GM12801 (cell line): ENCODE data around the gene LIN9.

ENCODE experiments used
- CTCF ChIP-seq: IDR thresholded peaks from one replicate; pipeline ENCODE4 v1.5.1; 2011; ENCODE audit warnings: control low read depth; ENCODE audit not compliant: insufficient read length; ENCODE audit errors: extremely low read depth

LIN9 gene

GRCh38 chr1:226281058-226281457 lies 27.9 kb downstream of the LIN9 start:
- TF ChIP-seq CTCF: no peak

- no peak for TF ChIP-seq CTCF
These were observed 29.5 kb downstream of the LIN9 start for GRCh38 chr1:226279498-226279897.

- no peak for TF ChIP-seq CTCF
These were observed 31.1 kb downstream of the LIN9 start for GRCh38 chr1:226277897-226278296.

DNA sequence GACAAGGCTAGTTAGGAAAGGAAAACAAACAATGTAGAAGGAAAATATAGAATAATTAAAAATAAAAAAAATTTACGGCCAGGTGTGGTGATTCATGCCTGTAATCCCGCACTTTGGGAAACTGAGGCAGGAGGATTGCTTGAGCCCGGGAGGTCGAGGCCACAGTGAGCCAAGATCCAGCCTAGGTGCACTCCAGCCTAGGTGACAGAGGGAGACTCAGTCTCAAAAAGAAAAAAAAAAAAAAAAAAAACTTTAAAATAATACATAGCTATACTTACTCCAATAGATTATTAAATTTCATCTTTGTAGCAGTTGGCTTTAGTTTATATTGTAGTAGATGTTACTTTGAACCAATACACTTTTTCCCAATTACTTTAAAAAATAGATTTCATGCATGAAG lies 32.0 kb downstream of the LIN9 start:
- no peak for TF ChIP-seq CTCF

GRCh38 chr1:226276077-226276682 lies 32.8 kb downstream of the LIN9 start:
- TF ChIP-seq CTCF: no peak

GRCh38 chr1:226274138-226274537 lies 34.8 kb downstream of the LIN9 start:
- TF ChIP-seq CTCF: no peak

DNA sequence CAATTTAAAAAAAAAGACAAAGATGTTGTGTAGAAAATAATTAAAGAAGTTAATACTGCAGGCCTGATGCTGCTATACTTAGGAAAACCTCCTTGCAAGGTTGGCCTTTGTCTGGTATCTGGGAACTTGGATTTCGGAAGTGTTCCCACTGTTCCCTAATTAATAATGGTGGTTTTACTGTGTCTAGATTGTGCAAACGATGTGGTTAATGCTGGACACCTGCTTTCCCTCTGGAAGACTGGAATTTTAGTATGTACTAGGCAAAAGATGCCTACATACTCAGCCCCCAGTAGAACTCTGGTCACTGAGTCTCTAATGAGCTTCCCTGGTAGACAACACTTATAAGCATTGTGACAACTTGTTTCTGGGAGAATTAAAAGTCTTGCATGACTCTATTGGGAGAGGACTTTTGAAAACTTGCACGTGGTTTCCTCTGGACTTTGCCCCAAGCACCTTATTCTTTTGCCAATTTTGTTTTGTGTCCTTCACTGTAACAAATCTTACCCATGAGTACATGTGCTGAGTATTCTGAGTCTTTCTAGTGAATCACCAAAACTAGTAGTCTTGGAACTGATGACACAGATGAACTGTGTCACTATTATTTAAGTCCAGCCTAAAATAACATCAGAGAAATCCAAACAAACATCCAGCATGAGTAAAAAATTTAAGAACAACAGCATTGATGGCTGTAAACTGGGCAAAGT lies 40.4 kb downstream of the LIN9 start:
- TF ChIP-seq CTCF: no peak
